HG03060 (cell line): ENCODE data around the gene PKMYT1.
A peak's percentile ranks its signal among the peaks of the same experiment; 100 is the strongest.

Experiments used
- ATAC-seq: cut with Tn5 transposase; IDR thresholded peaks from one replicate; pipeline ENCODE4 v1.9.1; 2021; ENCODE audit warnings: low read depth, moderate number of reproducible peaks; ENCODE audit not compliant: unreplicated experiment

PKMYT1 gene

DNA sequence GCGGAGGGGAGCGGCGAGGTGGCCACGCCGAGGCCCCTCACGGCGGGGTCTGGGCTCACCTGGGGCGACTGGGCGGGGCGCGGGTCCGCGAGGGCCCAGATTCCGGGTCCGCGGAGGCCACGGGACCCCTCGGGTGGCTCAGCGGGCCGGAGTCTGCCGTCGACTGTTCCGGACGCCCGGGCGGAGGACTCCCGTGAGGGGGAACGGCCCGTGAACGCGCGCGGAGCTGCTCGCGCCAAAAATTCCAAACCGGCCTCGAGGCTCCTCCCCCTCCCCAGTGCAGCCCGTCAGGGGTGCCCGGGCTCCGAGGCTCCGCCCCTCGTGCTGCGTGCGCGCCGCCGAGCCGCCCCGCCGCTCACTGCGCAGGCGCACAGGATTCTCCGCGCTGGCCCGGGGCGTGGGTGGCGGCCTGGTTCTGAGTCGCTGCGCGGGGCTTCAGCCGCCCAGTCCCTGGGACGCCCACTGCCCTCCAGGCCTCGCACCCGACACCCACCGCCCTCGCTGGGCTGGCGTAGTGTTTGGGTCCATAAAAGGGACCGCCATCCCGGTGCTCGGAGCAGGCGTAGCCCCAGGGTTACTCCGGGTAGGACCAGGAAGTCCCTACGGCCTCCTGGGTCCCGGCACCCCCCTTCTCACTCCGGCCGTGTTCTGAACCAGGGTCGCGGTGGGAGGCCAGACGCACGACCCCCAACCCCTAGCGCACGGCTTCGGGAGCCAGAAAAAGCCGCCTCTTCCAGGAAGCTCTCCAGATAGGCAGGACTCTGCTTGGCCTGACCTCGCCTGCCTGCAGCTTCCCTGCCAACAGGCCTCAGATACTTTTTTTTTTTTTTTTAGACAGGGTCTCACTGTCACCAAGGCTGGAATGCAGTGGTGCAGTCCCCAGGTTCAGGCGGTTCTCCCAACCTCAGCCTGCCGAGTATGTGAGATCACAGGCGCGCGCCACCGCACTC lies at the start of gene PKMYT1:
Gene PKMYT1, minus strand, starts transcription at position 220 of the 950 bp plus-strand sequence. CDS start 789 bp downstream, outside the sequence.
- ATAC-seq = no peak

GRCh38 chr16:3029491-3030221 lies 49.4 kb upstream of the PKMYT1 start:
- no peak for ATAC-seq

DNA sequence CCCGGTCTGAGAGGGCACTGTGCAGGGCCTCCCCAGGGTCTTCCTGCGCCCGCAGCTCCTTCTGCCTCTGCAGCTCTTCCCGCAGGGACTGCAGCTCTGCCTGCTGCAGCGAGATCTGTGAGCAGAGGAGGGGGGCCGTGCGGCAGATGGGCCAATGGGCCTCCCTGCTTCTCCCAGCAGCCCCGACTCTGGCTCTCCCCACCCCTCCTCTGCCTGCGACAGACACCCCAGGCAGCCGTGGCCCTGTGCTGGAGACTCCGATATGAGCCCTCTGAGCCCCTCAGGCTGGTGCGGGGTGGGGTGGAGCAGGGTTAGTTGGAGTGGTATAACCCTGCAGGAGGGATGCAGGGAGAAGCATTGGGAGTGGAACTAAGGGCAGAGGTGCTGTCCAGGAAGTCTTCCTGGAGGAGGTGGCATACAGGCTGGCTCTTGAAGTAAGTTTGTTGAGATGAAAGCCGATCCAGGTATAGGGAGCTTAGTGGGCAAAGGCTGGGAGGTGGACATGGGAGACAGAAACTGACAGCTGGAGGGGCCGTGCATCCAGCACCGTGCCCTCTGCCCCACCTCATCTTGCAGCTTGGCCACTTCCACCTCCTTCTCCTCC lies 48.6 kb upstream of the PKMYT1 start:
- ATAC-seq = no peak

GRCh38 chr16:3027983-3028715 lies 47.9 kb upstream of the PKMYT1 start:
- ATAC-seq = no peak

GRCh38 chr16:3027489-3027795 lies 47.2 kb upstream of the PKMYT1 start:
- ATAC-seq = no peak

GRCh38 chr16:3026609-3027488 lies 46.6 kb upstream of the PKMYT1 start:
- ATAC-seq = no peak

DNA sequence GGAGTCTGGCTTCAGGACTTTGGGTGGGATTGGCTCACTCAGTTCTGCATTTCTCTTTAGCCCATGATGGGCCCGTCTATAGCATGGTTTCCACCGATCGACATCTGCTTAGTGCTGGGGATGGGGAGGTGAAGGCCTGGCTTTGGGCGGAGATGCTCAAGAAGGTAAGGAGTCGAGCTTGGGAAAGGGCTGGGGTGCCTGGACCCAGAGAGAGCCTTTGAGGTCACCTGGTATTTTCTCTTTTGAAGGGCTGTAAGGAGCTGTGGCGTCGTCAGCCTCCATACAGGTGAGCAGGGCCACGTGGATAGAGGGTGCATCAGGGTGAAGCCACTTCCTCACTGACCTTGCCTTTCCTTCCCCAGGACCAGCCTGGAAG lies 45.7 kb upstream of the PKMYT1 start:
- ATAC-seq = no peak

DNA sequence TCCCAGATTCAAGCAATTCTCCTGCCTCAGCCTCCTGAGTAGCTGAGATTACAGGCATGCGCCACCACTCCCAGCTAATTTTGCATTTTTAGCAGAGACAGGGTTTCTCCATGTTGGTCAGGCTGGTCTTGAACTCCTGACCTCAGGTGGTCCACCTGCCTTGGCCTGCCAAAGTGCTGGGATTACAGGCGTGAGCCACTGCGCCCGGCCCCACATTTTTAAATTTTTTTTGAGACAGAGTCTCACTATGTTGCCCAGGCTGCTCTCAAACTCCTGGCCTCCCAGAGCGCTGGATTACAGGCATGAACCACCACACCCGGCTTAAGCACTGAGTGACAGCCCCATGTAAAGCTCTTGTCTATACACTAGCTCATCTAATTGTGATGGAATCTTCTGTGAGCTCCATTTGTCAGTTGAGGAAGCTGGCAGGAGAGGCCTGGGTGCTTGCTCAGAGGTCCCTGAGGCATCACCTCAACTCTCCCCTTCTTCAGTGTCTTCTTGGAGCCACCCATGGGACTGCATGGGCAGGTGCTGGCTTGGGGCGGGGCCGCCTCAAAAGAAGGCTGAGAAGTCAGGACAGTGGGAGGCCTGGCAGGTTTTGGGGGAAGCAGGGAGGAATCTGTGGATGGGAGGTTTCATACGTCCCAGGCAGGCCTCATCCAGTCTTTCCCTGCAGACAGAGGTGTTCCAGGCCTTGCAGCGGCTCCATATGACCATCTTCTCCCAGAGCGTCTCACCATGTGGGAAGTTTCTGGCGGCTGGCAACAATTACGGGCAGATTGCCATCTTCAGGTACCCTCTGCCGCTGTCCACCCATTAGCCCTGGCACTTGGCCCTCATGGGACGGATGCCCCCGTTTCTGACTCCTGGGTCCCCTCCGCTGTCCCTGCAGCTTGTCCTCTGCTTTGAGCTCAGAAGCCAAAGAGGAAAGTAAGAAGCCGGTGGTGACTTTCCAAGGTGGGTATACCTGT lies 45.1 kb upstream of the PKMYT1 start:
- no peak for ATAC-seq

DNA sequence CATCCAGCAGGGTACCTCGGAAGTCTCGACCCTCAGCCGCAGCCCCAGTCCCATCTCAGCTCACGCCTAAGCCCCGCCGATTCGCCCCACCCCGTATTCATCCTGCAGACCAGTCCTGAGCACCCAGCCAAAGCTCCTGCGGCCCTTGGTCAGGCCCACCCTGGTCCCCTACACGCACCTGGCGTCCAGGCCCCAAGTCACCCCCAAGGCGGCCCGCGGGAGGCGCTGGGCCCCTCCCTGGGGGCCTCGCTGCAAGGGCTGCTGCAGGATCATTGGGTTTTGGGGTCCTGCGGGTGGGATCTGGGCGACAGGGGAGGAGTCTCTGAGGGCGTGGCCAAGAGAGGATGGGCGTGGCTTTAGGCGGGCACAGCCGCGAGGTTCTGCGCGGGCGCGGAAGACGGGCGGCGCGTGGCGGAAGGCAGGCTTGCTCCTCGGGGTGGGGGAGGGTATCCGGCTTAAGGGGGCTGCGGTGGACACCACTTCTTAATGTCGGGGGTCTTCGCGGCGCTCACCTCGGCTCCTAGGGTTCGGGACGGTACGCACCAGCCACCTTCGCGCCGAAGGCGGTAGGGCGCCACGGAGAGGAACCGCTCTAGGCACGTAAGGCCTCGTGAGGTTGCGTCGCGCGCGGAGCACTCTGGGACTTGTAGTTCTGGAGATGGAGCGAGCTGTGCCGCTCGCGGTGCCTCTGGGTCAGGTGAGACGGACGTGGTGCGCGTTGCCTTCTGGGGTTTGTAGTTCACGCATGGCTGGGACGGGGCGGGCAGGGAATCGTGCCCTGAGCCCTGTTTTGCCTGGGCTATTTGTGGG lies 43.6 kb upstream of the PKMYT1 start, which contains the start of the genes HCFC1R1 and THOC6:
Gene HCFC1R1, minus strand, starts transcription at position 274 of the 810 bp plus-strand sequence. Its CDS starts 1 bp downstream, at position 273.
Gene THOC6, plus strand, starts transcription at position 367 of the 810 bp plus-strand sequence. Its CDS starts 292 bp downstream, at position 659.
- ATAC-seq = peak; percentile 56

DNA sequence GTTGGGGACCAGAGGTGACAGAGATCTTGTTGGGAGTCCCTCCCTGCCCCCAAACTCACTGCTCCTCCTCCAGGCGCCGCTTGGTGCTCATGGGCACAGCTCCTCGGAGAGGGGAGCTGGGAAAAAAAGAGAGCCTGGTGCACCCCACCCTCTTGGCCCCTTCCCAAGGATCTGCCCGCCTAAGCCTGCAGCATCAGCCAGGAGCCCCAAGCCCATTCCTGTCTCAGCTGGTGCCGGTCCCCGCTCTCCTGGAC lies 43.1 kb upstream of the PKMYT1 start:
- no peak for ATAC-seq

DNA sequence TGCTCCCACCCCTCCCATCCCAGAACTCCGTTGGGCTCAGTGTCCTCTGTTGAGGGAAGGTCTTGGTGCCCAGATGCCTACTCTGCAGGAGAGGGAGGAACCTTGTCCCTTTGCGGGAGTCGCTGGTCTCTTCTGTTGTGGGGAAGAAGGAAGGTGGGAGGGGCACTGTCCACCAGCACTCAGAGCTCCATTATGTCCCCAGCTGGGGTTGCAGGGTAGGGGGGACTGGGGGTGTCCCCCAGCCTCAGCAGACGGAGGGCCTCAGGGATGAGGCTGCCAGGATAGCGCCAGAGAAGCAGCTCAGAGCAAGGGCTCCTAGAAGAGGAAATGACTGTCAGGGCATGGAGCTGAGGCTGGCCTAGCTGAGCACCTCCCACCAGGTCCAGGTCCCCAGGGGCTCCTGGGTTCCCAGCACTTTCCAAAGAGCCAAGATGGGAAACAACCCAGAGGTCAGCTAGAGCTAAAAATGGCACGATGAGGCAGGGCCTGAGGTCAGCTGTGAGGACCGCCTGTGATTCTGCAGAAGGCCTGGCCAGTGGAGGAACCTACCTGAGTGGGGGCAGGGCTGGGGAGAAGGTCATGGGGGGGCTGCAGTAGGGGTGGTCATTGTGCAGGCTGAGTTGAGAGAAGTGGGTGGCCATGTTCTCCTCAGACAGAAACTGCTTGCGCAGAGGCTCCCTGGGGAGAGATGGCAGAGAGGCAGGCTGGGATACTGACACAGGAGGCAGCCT lies 42.6 kb upstream of the PKMYT1 start:
- no peak for ATAC-seq

DNA sequence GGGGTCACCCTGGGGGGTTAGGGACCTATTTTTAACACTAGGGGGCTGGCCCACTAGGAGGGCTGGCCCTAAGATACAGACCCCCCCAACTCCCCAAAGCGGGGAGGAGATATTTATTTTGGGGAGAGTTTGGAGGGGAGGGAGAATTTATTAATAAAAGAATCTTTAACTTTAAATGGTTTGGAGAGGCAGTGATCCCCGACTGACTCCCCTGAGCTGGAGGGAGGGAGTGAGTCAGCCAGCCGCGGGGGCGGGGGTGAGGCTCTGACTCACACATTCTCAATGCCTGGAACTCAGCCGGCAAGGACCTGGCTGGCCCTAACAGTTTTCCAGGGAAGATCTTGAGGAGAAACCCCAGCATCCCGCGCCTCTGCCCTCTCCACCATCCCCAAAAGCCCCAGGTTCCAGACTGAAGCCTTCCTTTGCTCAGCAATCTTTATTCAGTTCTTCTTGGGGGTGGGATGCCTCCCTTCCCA lies 42.0 kb upstream of the PKMYT1 start:
- ATAC-seq = no peak

DNA sequence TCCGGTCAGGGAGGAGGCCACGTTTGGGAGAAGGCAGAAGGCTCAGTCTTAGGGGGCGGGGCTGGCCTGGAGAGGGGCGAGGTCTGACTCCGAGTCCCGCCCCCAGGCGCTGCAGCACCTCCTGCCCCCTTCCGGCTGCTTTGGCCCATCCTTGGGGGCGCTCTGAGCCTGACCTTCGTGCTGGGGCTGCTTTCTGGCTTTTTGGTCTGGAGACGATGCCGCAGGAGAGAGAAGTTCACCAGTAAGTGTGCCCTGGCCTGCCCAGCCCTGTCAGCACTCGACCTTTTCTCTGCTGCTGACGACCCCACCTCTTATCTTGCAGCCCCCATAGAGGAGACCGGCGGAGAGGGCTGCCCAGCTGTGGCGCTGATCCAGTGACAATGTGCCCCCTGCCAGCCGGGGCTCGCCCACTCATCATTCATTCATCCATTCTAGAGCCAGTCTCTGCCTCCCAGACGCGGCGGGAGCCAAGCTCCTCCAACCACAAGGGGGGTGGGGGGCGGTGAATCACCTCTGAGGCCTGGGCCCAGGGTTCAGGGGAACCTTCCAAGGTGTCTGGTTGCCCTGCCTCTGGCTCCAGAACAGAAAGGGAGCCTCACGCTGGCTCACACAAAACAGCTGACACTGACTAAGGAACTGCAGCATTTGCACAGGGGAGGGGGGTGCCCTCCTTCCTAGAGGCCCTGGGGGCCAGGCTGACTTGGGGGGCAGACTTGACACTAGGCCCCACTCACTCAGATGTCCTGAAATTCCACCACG lies 41.4 kb upstream of the PKMYT1 start:
- ATAC-seq = no peak

GRCh38 chr16:3020604-3021448 lies 40.6 kb upstream of the PKMYT1 start:
- no peak for ATAC-seq

DNA sequence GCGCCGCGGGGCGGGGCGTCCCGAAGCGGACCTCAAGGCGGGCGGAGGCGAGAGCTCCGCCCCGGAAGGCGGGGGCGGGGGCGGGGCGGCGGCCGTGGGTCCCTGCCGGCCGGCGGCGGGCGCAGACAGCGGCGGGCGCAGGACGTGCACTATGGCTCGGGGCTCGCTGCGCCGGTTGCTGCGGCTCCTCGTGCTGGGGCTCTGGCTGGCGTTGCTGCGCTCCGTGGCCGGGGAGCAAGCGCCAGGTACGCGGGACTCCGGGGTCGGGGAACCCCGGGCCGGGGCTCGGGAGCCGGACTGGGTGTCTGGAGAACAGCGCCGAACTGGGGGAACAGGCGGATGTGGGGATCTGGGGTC lies 40.0 kb upstream of the PKMYT1 start, which contains the start of gene TNFRSF12A:
Gene TNFRSF12A, plus strand, starts transcription at position 122 of the 357 bp plus-strand sequence. Its CDS starts 30 bp downstream, at position 152.
- no peak for ATAC-seq
